HCT116 (cell line): ENCODE data around the gene C13orf46.

Source experiments
- CEBPB ChIP-seq: IDR thresholded peaks from 2 replicates; pipeline ENCODE4 v1.6.1; 2012; ENCODE audit warnings: low read depth
- CTCF ChIP-seq, 3 experiments: fragments of 200-600 bp in 1 of 3; sonication (generic) in 1 of 3; IDR thresholded peaks in 2 of 3; conservative IDR thresholded peaks in 1 of 3; 2 replicates each; pipeline ENCODE4 v1.5.1; 2012 to 2017; ENCODE audit warnings: low read depth in 2 of 3, low read length in 2 of 3, antibody characterized with exemption in 1 of 3, borderline replicate concordance in 1 of 3, control low read depth in 1 of 3, mild to moderate bottlenecking in 1 of 3, mixed read lengths in 1 of 3, mixed run types in 1 of 3, moderate library complexity in 1 of 3; ENCODE audit not compliant: insufficient read depth in 1 of 3
- EZH2 ChIP-seq: fragments of 200-600 bp; sonication (generic); IDR thresholded peaks from 2 replicates; pipeline ENCODE4 v1.6.1; 2017; ENCODE audit warnings: antibody characterized with exemption, mixed run types
- JUND ChIP-seq: IDR thresholded peaks from 2 replicates; pipeline ENCODE4 v1.6.1; 2012
- MAX ChIP-seq: IDR thresholded peaks from 2 replicates; pipeline ENCODE4 v1.6.1; 2012
- POLR2A ChIP-seq: IDR thresholded peaks from 2 replicates; pipeline ENCODE4 v1.7.0; 2011; ENCODE audit warnings: borderline replicate concordance; ENCODE audit not compliant: insufficient read depth, insufficient read length; ENCODE audit errors: extremely low read depth
- POLR2AphosphoS5 ChIP-seq: IDR thresholded peaks from 2 replicates; pipeline ENCODE4 v1.6.1; 2011; ENCODE audit warnings: mild to moderate bottlenecking, low read depth, low read length, moderate library complexity
- RAD21 ChIP-seq: IDR thresholded peaks from 2 replicates; pipeline ENCODE4 v1.6.1; 2012; ENCODE audit warnings: low read depth, mild to moderate bottlenecking
- SIN3A ChIP-seq: IDR thresholded peaks from 2 replicates; pipeline ENCODE4 v1.6.1; 2012; ENCODE audit warnings: low read depth
- TCF7L2 ChIP-seq: IDR thresholded peaks from 2 replicates; pipeline ENCODE4 v1.7.0; 2011; ENCODE audit warnings: borderline replicate concordance, inconsistent platforms; ENCODE audit not compliant: insufficient read depth, insufficient read length; ENCODE audit errors: extremely low read depth
- YY1 ChIP-seq: IDR thresholded peaks from 2 replicates; pipeline ENCODE4 v1.6.1; 2011; ENCODE audit warnings: low read length, low read depth, moderate library complexity, mild to moderate bottlenecking; ENCODE audit not compliant: insufficient replicate concordance; ENCODE audit errors: extremely low read depth
- ZFX ChIP-seq: fragments of 450-650 bp; IDR thresholded peaks from 2 replicates; pipeline ENCODE4 v1.6.1; 2017
- ZNF274 ChIP-seq: fragments of 200-500 bp; sonication (Bioruptor generic); IDR thresholded peaks from 2 replicates; pipeline ENCODE4 v1.6.1; 2014; ENCODE audit warnings: mild to moderate bottlenecking, low read depth, low read length, inconsistent platforms

GRCh38 chr13:113918580-113918979 lies 55.3 kb downstream of the C13orf46 start:
- TF ChIP-seq CTCF (IDR thresholded peaks at IDR 0.05 in 2 of 3, conservative IDR thresholded peaks at IDR 0.05 in 1 of 3; ENCODE audit: borderline replicate concordance in 1 of 3, insufficient read depth in 1 of 3, low read depth in 2 of 3, low read length in 2 of 3) (no peak), POLR2A (no peak), ZNF274 (no peak), YY1 (no peak), MAX (no peak), POLR2AphosphoS5 (no peak), EZH2 (no peak), SIN3A (no peak), ZFX (no peak), JUND (no peak), CEBPB (no peak), RAD21 (no peak), TCF7L2 (no peak)
